ENCODE measurements around the gene CDHR2.

- TF ChIP-seq CTCF (IDR thresholded peaks at IDR 0.05) (no peak), POLR2AphosphoS5 (IDR thresholded peaks at IDR 0.05; ENCODE audit: insufficient read depth in 1 of 2, low read depth in 1 of 2) (no peak)
These were observed 34.7 kb upstream of the CDHR2 start for GRCh38 chr5:176514244-176514950.
